GM12878 (cell line): ENCODE data around the gene PKP3.

ENCODE experiments used
- CBX3 ChIP-seq: fragments of 200-600 bp; sonication (generic); IDR thresholded peaks from 2 replicates; pipeline ENCODE4 v1.6.1; 2016; ENCODE audit warnings: low read depth, borderline replicate concordance
- CTCF ChIP-seq, 3 experiments: IDR thresholded peaks in 2 of 3; conservative IDR thresholded peaks in 1 of 3; 2 replicates each; pipeline ENCODE4 v1.5.1; 2011; ENCODE audit warnings: low read depth in 3 of 3, low read length in 3 of 3, mild to moderate bottlenecking in 3 of 3, control low read depth in 2 of 3, moderate library complexity in 2 of 3, inconsistent platforms in 1 of 3, mixed read lengths in 1 of 3; ENCODE audit not compliant: control insufficient read depth in 2 of 3, insufficient read depth in 1 of 3; ENCODE audit errors: extremely low read depth in 1 of 3
- EZH2 ChIP-seq: IDR thresholded peaks from 2 replicates; pipeline ENCODE4 v1.6.1; 2012; ENCODE audit warnings: low read depth, mild to moderate bottlenecking, control low read depth, inconsistent platforms, low read length, borderline replicate concordance; ENCODE audit not compliant: control insufficient read depth
- HDAC6 ChIP-seq: fragments of 200-600 bp; sonication (generic); IDR thresholded peaks from one replicate; pipeline ENCODE4 v1.8.0; 2017; ENCODE audit warnings: antibody characterized with exemption; ENCODE audit not compliant: unreplicated experiment
- MXI1 ChIP-seq: fragments of 150-350 bp; IDR thresholded peaks from 2 replicates; pipeline ENCODE4 v1.6.1; 2011; ENCODE audit warnings: low read depth, mild to moderate bottlenecking, inconsistent platforms, low read length, improper control_type of control experiment
- NR2F1 ChIP-seq: fragments of 450-650 bp; conservative IDR thresholded peaks from 2 replicates; pipeline ENCODE4 v1.6.1; 2017; ENCODE audit warnings: mild to moderate bottlenecking
- POLR2AphosphoS5 ChIP-seq: IDR thresholded peaks from 2 replicates; pipeline ENCODE4 v1.6.1; 2011; ENCODE audit warnings: mild to moderate bottlenecking, low read length, inconsistent platforms
- SIN3A ChIP-seq: IDR thresholded peaks from 2 replicates; pipeline ENCODE4 v1.6.1; 2012; ENCODE audit warnings: low read depth, low read length, improper control_type of control experiment
- STAT3 ChIP-seq: IDR thresholded peaks from 2 replicates; pipeline ENCODE4 v1.6.1; 2011; ENCODE audit warnings: low read depth, low read length, improper control_type of control experiment
- TAF1 ChIP-seq: IDR thresholded peaks from 2 replicates; pipeline ENCODE4 v1.6.1; 2011; ENCODE audit warnings: mild to moderate bottlenecking, low read depth, low read length, borderline replicate concordance
- ZNF217 ChIP-seq: fragments of 450-650 bp; IDR thresholded peaks from 2 replicates; pipeline ENCODE4 v1.6.1; 2017; ENCODE audit warnings: antibody characterized with exemption, mild to moderate bottlenecking
- TF ChIP-seq, protein P1 (sequence below): IDR thresholded peaks from 2 replicates; pipeline ENCODE4 v1.6.1; 2012; ENCODE audit warnings: low read length, inconsistent platforms
- TF ChIP-seq, protein P2 (sequence below): fragments of 450-650 bp; IDR thresholded peaks from 2 replicates; pipeline ENCODE4 v1.6.1; 2017; ENCODE audit warnings: low read depth, mild to moderate bottlenecking, moderate library complexity

GRCh38 chr11:442611-443081 lies 48.6 kb downstream of the PKP3 start:
- TF ChIP-seq, protein P1, sequence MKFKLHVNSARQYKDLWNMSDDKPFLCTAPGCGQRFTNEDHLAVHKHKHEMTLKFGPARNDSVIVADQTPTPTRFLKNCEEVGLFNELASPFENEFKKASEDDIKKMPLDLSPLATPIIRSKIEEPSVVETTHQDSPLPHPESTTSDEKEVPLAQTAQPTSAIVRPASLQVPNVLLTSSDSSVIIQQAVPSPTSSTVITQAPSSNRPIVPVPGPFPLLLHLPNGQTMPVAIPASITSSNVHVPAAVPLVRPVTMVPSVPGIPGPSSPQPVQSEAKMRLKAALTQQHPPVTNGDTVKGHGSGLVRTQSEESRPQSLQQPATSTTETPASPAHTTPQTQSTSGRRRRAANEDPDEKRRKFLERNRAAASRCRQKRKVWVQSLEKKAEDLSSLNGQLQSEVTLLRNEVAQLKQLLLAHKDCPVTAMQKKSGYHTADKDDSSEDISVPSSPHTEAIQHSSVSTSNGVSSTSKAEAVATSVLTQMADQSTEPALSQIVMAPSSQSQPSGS = no peak
- TF ChIP-seq CTCF (IDR thresholded peaks at IDR 0.05 in 2 of 3, conservative IDR thresholded peaks at IDR 0.05 in 1 of 3; ENCODE audit: control insufficient read depth in 2 of 3, extremely low read depth in 1 of 3, insufficient read depth in 1 of 3, low read depth in 3 of 3, low read length in 3 of 3) (no peak), ZNF217 (no peak), STAT3 (no peak), POLR2AphosphoS5 (no peak), EZH2 (no peak), SIN3A (no peak), TAF1 (no peak), HDAC6 (no peak), CBX3 (no peak), MXI1 (no peak), NR2F1 (no peak)
- TF ChIP-seq, protein P2, sequence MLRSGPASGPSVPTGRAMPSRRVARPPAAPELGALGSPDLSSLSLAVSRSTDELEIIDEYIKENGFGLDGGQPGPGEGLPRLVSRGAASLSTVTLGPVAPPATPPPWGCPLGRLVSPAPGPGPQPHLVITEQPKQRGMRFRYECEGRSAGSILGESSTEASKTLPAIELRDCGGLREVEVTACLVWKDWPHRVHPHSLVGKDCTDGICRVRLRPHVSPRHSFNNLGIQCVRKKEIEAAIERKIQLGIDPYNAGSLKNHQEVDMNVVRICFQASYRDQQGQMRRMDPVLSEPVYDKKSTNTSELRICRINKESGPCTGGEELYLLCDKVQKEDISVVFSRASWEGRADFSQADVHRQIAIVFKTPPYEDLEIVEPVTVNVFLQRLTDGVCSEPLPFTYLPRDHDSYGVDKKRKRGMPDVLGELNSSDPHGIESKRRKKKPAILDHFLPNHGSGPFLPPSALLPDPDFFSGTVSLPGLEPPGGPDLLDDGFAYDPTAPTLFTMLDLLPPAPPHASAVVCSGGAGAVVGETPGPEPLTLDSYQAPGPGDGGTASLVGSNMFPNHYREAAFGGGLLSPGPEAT = no peak
